Activated CD4-positive, alpha-beta T cell treated with anti-CD3 and anti-CD28 coated beads for 48 hours (primary cell): ENCODE results near the gene DCLK1.

Source experiments
- DNase-seq: peaks from one replicate; pipeline ENCODE4 v3.0.0-alpha.2; 2020

DCLK1 gene

GRCh38 chr13:35729926-35730627 lies 401.1 kb downstream of the DCLK1 start:
- DNase-seq = no peak

- DNase-seq = no peak
These were observed 403.3 kb downstream of the DCLK1 start for GRCh38 chr13:35727881-35728280.

- DNase-seq = no peak
These were observed 406.7 kb downstream of the DCLK1 start for GRCh38 chr13:35724446-35724845.

GRCh38 chr13:35723821-35724220 lies 407.4 kb downstream of the DCLK1 start:
- DNase-seq = no peak

GRCh38 chr13:35723053-35723461 lies 408.1 kb downstream of the DCLK1 start:
- no peak for DNase-seq

GRCh38 chr13:35722458-35723052 lies 408.6 kb downstream of the DCLK1 start:
- no peak for DNase-seq

- peak; percentile 58 for DNase-seq
These were observed 410.3 kb downstream of the DCLK1 start for GRCh38 chr13:35720690-35721554.

- DNase-seq = no peak
These were observed 410.9 kb downstream of the DCLK1 start for GRCh38 chr13:35720290-35720689.
